DMS 273 (cell line): ENCODE data around the gene PTPRQ.

Source experiments
- DNase-seq: peaks from one replicate; lab custom pipeline; 2025; ENCODE audit not compliant: unreplicated experiment; lab: John Stamatoyannopoulos, UW

PTPRQ gene

DNA sequence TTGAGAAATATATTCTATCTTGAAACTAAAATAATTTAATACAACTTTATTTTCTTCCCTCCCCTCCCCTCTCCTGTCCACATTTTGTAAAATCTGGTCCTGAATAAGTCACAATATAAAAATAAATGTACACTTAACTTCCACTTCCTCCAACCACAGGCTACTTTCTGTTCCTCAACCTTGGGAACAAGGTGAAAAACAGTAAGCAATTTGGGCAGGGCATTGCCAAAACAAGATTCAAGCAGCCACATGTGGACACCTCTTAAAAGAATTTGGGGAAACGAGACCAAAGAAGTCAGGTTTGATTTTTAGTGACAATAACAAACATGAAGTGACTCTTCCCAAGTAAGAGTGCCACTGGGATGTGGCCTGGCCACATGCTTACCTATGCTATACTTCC, 115.7 kb downstream of the PTPRQ start:
- DNase-seq, result no peak

GRCh38 chr12:80565271-80565670, 121.2 kb downstream of the PTPRQ start:
- peak; percentile 68 for DNase-seq

DNA sequence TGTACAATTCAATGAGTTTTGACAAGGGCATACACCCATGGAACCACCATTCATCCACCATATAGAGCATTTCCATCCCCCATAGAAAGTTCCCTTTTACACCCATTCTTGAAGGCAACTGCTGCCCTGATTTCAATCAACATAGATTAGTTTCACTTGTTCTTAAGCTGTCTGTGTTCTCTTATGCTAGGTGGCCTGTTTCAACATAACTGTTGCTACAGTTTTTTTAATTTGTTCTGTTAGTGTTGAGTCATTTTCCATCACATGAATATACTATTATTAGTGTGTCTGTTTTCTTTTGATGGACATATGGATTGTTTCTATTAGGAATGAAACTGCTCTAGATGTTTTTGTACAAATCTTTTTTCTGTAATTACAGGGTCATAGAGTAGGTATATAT, 123.4 kb downstream of the PTPRQ start:
- DNase-seq, result no peak

GRCh38 chr12:80576641-80577418, 132.8 kb downstream of the PTPRQ start:
- DNase-seq, result no peak

GRCh38 chr12:80580254-80580653, 136.2 kb downstream of the PTPRQ start:
- DNase-seq, result no peak

- DNase-seq, result no peak
Measured at GRCh38 chr12:80581783-80582182, 137.7 kb downstream of the PTPRQ start.

DNA sequence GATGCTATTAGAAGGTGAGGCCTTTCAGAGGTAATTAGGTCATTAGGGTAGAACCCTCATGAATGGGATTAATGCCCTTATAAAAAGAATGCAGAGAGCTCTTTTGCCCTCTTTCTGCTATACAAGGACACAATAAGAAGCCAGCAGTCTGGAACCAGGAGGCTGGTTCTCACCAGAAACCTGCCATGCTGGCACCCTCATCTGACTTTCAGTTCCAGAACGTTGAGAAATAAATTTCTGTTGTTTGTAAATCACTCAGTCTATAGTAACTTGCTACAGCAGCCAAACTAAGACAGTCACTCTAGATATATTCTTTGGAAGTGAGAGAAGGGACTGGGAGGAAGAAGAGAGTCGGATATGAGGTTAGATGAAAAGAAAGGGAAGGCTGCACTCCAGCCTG, 138.4 kb downstream of the PTPRQ start:
- no peak for DNase-seq

DNA sequence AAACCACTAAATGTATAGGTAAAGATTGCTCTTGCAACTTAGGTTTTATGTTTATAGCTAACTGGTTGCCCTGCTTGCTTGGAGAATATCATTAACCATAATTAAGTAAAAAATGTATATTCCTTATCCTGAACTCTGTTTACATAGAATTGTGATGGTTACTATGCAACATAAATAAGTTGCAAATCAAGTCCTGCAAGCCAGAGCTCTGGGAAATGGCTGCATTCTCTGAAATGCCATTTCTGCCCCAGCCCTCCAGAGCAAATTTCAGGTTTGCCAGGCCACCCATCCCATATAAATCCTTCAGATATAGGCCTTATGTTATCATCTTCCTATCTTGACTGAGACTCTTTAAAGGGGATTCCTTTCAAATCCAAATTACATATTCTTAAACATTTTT, 145.0 kb downstream of the PTPRQ start:
- DNase-seq, result no peak

DNA sequence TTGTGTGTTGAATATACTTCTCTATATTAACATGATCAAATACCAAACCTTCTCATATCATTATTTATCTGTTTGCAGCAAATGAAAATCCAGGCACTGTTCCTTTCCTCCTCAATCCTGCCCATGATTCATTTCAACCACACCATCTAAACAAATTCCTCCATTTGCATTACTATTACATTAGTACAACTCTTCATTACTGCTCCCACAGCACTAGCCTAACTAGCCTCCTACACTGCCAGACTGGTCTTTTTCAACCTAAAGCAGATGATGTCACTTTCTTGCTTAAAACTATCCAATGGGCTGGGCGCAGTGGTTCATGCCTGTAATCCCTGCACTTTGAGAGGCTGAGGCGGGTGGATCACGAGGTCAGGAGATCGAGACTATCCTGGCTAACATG, 146.1 kb downstream of the PTPRQ start:
- no peak for DNase-seq

- DNase-seq, result no peak
Measured at GRCh38 chr12:80593766-80594165, 149.7 kb downstream of the PTPRQ start.

DNA sequence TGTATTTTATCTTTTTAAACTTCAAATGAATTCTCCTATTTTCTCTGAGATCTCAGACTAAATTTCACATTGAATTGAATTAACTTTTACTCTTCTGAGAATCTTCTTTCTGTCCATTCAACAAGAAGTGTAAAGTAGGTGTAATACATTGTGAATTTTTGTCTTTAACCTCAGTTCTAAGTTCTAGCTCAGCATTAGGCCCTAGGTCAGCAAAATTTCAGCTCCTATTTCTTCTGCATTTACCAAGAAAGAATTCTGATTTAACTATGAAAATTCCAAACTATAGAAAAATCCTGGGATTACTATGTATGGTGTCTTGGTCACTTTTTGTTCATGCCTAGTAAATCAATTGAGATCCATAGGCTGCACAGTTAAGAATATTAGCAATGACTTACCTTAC, 152.5 kb downstream of the PTPRQ start:
- no peak for DNase-seq

- DNase-seq, result no peak
Measured at GRCh38 chr12:80598004-80598606, 154.1 kb downstream of the PTPRQ start.

- no peak for DNase-seq
Measured at GRCh38 chr12:80602455-80602854, 158.4 kb downstream of the PTPRQ start.

DNA sequence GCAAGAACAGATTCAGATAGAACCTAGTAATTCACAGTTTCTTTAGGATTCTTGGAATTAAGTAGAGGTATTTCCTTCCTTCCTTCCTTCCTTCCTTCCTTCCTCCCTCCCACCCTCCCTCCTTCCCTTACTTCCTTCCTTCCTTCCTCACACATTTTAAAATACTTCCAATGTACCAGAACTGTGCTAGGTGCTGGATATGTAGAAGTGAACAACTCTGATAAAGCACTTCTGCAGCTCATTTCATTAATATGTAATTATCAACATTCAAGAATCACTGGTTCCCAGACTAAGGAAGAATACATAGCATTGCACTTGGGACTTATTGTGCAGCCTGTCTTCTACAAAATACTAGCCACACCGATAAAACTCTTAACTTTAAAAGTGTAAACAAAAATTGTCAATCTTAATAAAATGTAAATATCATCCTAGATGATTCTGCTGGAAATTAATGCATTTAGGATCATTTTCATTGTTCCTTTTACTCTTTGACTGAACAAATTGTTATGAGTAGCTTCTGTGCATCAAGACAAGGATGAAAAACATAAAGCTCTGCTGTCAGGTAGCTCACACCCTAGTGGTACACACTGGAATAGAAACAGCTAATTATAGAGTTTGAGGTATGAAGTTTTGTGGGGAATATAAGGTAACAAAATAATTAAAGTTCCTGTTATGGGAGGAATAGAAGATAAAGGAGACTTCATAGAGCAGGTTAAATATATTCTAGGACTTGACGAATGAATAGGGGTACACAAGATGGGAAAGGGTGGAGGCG, 163.5 kb downstream of the PTPRQ start:
- DNase-seq, result no peak

- DNase-seq, result no peak
Measured at GRCh38 chr12:80617733-80618132, 173.7 kb downstream of the PTPRQ start.

DNA sequence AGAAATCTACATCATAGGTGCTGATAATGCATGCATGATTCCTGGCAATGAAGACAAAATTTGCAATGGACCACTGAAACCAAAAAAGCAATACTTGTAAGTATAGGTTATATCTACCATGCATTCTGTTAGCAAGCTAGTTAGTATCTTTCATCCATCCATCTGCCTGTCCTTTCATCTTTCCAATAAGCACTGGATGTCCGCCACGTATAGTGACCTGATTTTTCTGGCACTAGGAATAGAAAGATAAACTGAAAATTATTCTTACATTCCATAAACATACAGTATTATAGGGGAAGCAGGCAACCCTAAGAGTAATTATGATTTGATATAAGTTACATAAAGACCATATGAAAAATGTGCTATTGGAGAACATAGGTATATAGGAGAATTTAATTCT, 176.2 kb downstream of the PTPRQ start:
- no peak for DNase-seq

GRCh38 chr12:80622271-80622670, 178.2 kb downstream of the PTPRQ start:
- peak; percentile 55 for DNase-seq

GRCh38 chr12:80625051-80625450, 181.0 kb downstream of the PTPRQ start:
- no peak for DNase-seq

GRCh38 chr12:80625901-80626300, 181.9 kb downstream of the PTPRQ start:
- DNase-seq, result no peak

DNA sequence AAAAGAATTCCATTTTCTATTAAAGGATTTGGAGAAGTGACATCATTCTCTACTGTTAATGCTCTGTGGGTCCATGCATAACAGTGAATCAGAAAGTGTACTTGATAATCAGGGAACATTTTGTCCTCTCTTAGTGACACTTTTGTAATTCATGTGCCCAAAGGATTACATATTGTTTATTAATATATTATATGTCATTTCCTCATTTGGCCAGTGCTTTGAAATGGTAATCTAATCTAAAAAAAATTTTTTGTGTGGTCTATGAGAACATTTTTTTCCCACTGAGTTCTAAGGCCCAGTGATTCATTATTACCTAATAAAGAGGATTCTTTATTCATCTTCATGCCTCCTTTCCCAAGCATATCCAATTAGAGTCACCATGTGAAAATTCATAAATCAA, 183.7 kb downstream of the PTPRQ start:
- no peak for DNase-seq

GRCh38 chr12:80632835-80633234, 188.8 kb downstream of the PTPRQ start:
- peak; percentile 24 for DNase-seq

GRCh38 chr12:80634903-80635302, 190.9 kb downstream of the PTPRQ start:
- no peak for DNase-seq
